Activated CD4-positive, alpha-beta T cell treated with anti-CD3 and anti-CD28 coated beads for 4 hours (primary cell): Measurements from ENCODE around the gene COA4.
"Not testable (repeated sequence)": the region's sequence is repeated elsewhere in the genome, so short reads cannot be mapped to it uniquely, and the experiment has no call there.

Source experiments
- DNase-seq, 2 donors: peaks; one replicate each; pipeline ENCODE4 v3.0.0-alpha.2; 2020

The COA4 gene

DNA sequence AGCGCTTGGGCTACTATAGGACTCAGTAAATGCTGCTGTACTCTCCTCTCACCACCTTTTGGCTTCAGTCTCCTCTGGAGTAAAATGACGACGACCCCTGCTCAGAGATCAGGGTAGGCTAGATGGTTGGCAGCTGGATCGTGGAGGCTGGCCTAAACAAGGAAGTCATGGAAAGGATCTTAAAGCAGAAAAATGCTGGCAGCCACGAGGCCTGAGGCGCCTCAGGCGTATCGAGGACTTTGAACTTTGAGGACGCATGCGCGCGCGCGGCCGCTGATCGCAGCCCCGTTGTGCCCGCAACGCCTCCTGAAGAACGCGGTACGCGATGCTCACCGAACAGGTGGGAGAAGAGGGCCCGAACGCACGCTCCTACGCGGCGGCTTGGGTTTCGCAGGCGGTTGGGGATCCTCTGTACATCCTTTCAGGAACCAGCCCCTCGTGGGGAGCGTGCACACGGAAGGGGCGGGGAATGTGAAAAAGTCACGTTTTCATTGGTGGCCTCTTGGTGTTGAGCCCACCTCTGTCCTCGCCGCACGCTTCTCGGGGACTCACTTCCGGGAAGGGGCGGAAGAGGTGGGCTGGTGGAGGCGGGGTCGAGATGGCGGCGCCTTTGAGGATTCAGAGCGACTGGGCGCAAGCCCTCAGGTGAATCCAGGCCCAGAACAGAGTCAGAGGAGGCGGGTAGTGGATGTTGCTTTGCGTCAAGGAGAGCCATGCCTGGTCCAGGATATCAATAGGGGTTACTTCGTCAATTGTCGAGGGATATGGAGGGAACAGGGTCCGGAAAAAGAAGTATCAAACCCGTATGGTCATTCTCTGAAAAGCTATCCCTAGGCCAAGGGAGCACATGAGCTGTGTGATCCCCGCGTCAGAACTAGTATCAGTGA is at the start of gene COA4, which contains the start of gene PAAF1:
Gene COA4 (minus strand): TSS at position 423 of the 887 bp plus-strand sequence. CDS start 3,468 bp downstream, outside the sequence.
Gene PAAF1 (plus strand): TSS at position 576 of the 887 bp plus-strand sequence. CDS start 23 bp downstream, at position 599.
- DNase-seq = peak; percentile 92 to 94

DNA sequence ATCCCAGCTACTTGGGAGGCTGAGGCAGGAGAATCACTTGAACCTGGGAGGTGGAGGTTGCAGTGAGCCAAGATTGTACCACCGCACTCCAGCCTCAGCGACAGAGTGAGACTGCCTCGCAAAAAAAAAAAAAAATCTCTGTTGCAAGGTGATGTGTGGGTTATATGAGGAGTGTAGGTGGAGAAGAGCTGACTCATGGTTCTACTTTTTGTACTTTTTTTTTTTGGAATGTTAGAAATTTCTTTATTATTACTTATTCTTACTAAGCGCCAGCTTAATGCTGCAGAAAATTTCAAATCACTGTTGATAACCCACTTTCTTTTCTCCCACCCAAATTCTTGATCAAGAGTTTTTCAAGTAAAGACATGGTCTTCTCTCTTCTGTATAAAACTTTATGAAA is 44.5 kb upstream of the COA4 start:
- DNase-seq = no peak

DNA sequence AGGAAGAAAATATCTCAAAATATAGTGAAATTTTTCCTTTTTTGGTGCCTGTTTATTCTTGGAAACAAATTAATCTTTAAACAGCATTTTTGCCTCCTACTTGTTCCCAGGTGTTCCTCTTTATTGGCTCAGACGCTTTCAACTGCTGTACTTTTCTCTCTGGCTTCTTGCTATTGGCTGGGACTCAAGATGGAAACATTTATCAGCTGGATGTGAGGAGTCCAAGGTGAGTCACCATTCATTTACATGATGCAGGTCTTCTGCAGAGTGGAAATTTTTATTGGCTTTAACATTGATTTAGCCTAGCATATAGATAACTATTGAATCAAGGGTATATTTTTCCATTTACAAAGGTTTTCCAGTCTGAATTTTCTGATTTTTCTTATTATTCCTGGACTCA is 39.8 kb upstream of the COA4 start:
- no peak for DNase-seq

DNA sequence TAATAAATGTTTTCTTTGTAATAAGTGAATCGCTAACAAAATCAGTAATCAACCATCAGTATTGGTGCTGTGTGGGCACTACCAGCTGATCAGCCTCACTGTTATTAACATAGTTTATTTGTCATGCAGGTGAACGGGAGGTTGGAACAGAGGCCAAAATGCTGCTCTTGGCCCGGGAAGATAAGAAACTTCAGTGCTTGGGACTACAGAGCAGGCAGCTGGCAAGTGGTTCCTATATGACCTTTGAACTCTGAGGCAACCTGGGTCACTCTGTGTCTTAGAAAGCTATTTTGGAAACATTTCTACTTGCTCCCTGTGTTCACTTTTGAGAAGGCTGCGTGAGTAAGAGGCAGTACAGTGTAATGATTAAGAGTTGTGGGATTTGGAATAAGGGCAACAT is 37.6 kb upstream of the COA4 start:
- DNase-seq = no peak

DNA sequence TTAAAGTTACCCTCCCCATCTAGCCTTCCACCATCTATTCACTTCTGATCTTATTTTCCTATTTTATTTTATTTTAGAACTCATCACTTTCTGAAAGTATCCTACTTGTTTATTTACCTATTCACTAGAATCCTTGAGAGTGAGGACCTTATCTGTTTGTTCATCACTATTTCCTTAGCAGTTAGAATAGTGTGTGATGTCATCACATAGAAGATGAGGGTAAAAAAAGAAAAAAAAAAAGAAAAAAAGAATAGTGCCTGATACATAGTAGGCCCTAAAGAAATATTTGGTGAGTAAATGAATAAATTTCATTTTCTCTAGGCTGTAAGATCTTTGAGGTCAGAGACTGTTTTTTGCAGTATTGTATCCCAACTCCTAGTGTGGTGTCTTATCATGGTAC is 36.8 kb upstream of the COA4 start:
- DNase-seq = no peak

DNA sequence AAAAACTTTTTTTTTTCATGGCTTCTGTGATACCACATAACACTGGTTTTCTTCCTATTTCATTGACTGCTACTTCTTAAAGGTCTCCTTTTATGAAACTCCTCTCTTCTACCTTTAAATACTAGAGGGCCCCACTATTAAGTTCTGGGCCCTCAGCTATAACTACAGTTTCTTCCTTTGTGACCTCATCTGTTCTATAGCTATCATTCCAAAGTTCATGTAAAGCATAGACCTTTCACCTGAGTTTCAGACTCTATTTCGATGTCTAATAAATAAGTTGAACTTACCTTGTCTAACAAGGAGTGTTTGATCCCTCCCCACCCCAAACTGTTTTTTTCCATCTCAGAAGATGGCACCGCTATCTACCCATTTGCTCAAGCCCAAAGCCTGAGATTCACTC is 35.4 kb upstream of the COA4 start:
- no peak for DNase-seq

GRCh38 chr11:73907191-73907590 is 30.5 kb upstream of the COA4 start:
- peak in 1 of 2 donors; percentile 2 for DNase-seq

DNA sequence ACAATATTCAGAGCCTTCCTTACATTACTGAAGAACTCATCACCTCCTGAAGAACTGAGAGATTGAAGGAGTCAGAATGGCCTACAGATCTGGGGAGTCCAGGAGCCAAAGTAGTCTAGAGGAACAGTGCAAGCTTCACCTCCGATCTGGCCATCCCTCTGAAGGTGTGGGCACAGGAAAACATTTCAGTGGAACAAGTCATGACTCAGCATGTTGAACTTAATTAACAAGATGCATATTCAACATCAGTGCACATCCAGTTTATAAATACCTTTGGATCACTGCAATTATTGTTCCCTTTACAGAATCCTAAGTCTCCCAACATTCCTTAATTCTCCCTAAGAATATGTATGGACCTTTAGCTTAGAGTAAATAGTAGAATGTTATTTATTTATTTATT is 25.7 kb upstream of the COA4 start:
- no peak for DNase-seq

GRCh38 chr11:73894725-73895335 is 18.2 kb upstream of the COA4 start:
- no peak for DNase-seq

GRCh38 chr11:73893041-73893440 is 16.4 kb upstream of the COA4 start:
- DNase-seq = no peak

- DNase-seq = no peak
Measured at GRCh38 chr11:73889536-73889935, 12.9 kb upstream of the COA4 start.

GRCh38 chr11:73889019-73889418 is 12.4 kb upstream of the COA4 start:
- DNase-seq = no peak

DNA sequence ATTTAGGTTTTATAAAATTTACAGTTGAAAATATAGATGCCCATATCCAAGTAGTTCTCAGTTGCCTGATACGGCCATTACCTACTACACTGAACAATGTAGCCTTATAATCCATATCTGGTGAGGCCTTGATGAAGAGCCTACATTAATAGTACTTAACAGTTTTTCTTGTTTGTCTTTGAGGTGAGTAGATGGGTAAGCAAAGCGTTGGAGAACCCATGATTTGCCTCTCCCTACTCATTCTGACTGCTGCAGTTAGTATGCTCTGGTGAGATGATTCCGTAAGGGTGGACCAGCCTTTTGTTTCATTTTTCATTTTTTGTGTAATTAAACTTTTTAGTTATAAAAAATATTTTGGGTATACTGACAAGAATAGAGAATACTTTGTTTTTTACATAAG is 11.6 kb upstream of the COA4 start:
- no peak for DNase-seq

GRCh38 chr11:73883856-73884255 is 7.2 kb upstream of the COA4 start:
- no peak for DNase-seq

GRCh38 chr11:73880449-73880848 is 3.8 kb upstream of the COA4 start:
- not testable (repeated sequence) for DNase-seq

GRCh38 chr11:73878771-73879170 is 2.1 kb upstream of the COA4 start:
- DNase-seq = no peak

- DNase-seq = no peak
Measured at GRCh38 chr11:73875840-73876239, 806 bp downstream of the COA4 start.

GRCh38 chr11:73875380-73875779 is 1.3 kb downstream of the COA4 start:
- no peak for DNase-seq

GRCh38 chr11:73872749-73873357 is 3.8 kb downstream of the COA4 start:
- no peak for DNase-seq

DNA sequence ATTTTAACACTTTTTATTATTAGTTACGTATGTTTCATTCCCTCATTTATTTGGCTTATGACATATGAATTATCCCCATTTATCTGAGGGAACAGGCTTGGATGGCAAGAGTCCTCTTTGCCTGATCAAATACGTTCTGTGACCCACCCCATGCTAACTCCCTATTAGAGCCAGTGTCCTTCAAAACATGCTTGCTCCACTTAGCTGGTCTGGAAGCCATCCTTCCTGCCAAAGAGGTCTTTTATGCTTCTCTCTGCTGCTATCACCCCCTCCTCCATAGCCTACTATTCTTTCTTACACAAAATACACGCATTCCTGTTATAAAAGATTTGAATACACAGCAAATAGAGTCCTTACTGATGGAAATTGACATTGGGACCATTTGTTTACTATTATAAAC is 6.4 kb downstream of the COA4 start:
- no peak for DNase-seq

DNA sequence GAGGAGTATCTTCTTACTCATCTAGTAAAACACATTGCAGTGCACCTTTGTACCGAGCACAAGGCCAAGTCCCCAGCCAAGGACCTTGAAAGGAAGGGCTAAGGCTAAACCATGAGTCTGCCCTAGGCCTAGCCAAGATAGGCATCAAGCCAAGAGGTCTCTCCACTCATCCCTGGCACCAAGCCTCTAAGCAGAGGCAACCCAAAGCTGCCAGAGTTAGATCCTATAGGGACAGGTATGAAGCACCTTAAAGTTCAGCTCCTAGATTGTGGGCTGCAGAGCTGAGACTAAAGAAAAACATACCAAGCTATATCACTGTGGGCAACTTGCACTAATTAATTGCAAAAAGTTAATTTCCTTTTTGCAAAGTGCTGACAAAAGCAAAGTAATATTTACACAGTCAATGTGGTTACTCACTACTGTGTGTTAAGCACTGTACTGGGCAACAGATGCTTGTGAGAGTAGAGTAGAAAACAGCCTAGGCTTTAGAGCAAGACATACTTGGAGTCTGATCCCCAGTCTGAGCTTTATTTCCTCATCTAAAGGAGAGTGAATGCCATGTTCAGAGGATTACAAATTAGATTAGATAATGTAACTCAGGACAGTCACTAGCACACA is 7.2 kb downstream of the COA4 start:
- no peak for DNase-seq

- no peak for DNase-seq
Measured at GRCh38 chr11:73866586-73866996, 10.1 kb downstream of the COA4 start.

GRCh38 chr11:73866095-73866579 is 10.5 kb downstream of the COA4 start:
- DNase-seq = no peak
